Brain pericyte (primary cell): Measurements from ENCODE around the gene ASIC2.

Experiments
- DNase-seq: peaks from one replicate; pipeline ENCODE4 v3.0.0-alpha.2; 2012; ENCODE audit warnings: low read depth, low spot score

ASIC2 gene

DNA sequence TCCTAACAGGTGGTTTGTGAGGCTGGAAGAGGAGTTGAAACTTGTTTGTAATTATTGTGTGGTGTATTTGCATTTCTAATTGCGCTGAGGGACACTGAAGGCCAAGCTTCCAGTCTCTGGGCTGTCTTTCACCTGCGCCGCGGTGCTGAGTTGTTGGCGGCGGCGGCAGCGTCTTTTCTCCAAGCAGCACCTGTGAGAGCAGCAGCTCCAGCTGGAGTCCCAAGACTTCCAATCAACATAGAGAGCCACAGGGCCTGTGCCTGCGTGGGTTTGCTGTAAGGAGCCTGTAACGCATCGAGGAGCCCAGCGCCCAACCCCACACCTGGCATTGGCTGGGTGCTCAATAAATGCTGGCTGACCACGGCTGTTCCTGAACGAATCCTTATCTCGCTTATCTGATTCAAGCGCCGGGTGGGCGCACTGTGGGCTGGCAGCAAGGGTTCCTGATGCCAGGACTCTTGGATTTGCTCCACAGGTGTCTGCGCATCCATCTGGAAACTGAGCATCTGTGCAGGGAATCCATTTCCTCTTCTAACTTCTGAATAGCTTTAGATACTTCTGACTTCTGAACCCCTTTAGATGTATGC lies 138.1 kb downstream of the ASIC2 start:
- DNase-seq = no peak

DNA sequence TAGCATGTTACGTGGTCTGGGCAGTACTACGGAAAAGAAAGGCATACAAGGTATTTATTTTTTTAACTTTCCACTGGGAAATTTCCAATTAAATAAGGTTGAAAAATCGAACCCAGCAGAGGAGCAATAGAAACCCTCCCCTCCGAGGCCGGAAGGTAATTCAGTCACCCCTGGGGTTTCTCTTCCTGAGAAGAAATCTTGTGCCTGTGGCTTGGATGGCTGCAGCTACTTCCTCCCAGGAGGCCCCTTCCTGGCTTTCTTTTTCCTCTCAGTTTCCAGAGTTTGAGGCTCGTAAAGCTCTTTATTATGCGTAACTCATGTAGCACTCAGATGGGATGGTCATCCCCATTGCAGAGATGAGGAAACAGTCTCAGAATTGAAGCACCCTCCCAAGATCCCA lies 140.3 kb downstream of the ASIC2 start:
- no peak for DNase-seq

DNA sequence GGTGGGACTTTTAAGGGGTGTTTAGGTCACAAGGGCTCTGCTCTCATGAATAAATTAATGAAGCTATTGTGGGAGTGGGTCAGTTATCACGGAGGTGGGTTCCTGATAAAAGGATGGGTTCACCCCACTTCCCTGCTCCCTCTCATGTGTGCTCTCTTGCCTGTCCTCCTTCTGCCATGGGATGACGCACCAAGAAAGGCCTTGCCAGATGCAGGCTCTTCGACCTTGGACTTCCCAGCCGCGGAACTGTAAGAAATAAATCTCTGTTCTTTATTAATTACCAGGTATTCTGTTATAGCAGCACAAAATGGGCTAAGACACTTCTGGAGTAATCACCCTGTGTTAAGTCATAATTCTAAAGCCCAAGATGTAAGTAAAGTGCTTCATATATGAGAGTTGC lies 141.5 kb downstream of the ASIC2 start:
- no peak for DNase-seq

DNA sequence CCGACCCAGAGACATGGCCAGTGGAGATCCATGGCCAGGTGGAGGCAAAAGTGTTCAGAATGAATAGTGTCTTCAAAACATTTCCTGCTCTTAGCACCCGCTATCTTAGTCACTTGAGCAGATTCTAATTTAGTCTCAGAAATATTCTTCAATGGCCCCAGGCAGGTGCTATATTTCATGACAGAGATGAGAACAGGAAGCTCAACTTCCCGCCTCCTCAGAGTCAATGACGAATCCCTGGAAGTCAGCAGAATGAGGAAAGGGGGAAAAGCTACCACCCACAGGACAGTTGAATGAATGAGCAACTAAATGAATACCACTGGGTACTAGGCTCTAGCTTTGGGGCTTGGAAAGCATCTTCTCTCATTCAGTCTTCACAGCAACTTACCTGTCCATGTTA lies 147.2 kb downstream of the ASIC2 start:
- DNase-seq = no peak

DNA sequence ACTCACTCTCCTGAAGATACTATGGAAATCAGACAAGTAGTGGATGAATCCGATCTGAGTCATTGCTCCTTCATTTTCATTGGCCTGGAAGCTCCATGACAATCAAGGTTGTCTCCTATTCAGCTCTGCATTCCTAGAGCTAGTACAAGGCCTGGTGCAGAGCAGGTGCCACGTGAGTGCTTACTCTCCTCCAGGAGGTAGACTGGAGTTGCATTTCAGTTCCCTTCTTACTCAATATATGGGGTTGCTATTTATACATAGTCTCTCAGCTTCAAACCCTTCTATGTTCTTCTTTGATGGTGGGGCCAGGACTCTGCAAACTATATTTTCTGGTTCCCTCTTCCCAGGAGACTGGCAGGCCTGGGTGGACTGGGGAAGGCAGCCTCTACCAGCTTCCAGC lies 148.3 kb downstream of the ASIC2 start:
- DNase-seq = no peak

DNA sequence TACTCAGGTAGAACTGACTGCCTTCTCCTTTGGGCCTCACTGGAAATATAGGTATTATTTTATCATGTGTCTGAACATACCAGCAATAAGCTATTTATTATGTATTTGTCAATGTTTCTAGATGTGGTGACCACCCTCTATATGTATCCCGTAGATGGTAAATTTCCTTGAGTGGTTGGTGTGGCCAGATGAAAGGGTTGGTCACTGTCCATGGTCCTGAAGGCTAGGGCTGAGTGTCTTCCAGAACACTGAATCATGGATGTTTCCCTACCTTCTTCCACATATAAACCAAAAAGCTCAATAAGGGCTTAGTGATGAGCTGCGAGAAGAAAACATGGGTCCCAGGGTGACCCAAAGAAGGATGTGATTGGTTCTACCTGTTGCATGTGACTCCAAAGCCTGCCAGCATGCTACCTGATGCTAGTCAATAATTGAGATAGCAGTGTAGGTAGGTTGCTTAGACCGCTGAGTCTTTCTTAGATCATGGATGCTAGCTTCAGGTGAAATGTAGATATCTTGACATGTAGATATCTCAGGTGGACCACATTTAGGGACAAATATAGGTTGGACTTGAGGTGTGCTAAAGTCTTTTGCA lies 150.3 kb downstream of the ASIC2 start:
- DNase-seq = no peak

DNA sequence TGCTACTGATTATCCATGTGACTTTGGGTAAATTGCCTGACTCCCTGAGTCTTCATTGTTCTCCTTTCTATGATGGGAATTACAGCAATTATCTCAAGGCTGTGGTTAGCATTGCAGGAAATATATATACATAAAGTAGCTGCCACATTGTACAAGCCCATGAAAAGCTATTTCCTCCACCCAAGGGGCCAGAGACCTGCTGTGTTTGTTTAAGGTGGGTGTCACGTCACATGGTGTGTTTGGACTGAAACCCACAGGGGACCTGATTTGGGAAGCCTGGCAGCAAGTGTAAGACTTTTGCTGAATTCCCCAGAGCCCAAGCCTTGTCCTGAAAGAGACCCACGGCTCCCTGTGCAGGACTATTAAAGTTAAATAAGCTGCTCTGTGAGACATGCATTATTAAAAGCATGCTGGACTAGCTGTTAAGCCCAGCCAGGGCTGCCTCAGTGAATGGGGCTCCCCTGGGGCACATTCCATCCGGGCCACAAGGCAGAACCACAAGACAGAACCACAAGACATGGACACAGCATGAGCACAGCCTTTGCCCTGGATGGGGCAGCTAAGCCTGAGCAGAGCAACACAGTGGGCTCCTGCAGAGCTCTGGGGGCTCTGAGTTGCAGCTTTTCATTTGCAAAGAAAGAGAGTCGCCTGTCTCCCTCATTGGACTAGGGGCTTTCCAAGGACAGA lies 152.5 kb downstream of the ASIC2 start:
- no peak for DNase-seq

DNA sequence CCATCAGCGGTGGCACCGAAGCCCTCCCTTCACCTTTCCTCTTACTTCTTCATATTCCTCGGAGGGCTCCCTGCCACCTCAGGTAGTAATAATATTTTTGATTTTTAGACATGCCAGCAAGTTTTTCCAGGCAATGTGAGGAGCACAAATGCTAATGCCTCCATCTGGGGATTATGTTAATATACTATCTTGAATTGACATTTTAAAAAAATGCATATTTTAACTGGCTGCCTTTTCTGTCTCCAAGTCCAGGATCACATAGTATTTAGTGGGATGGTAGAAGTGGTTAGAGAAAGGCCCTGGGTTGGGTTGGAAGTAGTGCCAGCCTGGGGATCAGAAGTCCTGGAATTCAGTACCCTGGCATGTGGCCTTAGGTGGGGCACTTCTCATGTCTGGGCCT lies 154.5 kb downstream of the ASIC2 start:
- DNase-seq = no peak

DNA sequence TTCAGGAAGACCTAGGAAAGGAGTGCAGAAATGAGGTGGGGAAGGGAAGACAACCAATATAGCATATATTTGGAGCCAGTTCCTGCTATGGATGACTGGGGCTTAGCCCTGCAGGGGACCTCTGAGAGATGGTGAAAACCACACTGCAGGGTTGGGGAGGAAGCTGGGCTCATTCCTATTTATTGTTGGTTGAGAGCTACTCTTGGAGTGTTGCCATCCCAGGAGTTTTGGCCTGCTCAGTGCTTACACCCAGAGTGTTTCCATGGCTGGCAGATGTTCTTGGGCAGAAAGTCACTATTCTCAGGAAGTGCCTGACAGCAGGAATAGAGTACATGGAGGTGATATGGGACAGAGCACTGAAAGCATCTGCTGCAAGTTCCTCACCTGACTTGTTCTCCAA lies 155.7 kb downstream of the ASIC2 start:
- no peak for DNase-seq

DNA sequence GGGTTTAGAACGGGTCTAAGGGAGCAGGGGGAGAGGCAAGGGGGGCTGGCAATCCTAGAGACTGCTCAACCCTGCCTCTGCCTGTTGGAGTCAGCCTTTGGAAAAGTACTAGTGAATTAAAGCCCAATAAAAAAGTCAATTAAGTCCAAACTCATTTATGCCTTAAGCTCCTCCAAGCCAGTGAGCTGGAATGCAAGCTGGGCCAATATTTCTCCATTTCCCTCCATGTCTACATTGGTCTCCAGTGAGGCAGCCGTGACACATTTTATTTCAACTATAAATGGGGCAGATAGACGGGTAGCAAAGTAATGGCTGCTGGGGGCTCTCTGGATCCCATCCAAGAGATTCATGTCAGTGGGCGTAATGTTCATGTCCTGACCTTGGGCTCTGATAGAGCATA lies 157.4 kb downstream of the ASIC2 start:
- DNase-seq = no peak

DNA sequence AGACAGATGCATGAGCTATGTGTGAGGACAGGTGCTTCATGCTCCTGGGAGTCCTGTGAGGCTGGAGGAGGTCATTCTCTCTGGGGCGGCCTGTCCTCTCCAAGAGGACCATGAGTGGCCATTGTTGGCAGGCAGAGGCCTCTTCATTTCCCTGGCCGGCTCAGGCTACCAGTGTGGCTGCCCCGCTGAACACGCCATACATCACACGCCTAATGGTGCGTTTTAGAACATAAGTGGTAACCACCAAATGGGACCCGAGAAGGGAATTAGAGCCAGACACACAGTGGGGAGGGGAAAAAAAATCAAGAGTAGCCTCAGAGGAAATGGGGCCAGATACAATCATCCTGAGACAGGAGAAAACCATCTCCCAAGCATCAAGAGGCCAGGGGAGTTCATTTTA lies 161.5 kb downstream of the ASIC2 start:
- DNase-seq = no peak

DNA sequence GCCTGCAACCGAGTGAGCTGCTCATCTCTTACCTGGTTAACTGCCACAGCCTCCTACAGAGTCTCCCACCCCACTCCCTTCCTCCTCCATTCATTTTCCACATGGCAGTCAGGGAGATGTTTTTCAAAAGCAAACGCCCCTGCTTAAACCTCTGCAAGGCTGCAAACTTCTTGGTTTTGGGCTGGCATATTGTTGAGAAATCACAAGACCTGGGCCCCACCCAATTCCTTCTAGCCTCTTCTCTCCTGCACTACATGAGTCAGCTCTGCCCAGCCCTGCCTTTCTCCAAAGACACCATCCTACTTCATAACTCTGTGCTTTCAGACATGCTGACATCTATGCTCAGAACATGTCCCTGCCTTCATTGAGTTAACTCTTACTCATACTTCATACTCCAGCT lies 165.4 kb downstream of the ASIC2 start:
- DNase-seq = no peak

DNA sequence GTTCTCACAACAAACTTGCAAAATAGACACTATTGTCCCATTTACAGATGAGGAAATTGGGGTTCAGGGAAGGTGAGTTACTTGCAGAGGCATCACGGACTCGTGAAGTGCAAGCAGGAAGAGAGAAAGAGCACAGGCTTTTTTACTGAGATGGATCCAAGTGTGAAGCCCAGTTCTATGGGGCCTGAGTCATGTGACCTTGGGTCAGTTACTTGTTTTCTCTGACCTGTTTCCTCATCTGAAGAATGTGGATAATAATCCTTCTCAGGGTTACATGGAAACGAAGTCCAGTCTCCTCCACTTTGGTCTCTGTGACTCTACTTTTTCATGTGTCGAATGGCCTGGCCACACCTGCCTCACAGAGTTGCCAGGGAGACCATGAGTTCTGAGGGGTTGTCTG lies 167.0 kb downstream of the ASIC2 start:
- no peak for DNase-seq

DNA sequence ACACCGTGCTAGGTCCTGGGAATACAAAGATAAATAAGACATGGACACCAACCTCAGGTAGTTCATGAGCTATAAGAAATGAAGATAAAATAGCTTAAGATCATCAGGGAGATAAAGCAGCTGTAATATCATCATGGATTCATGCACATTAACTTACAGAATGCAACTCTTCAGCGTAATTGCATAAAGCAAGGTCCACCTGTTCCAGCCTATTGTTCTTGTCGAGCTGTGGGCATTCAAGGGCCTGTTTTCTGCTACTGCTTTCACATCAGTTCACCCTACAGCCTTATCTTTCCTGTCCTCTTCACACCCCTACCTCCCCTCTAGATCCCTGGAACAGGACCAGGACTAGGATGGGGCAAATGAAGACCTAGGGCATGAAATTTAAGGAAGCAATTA lies 167.5 kb downstream of the ASIC2 start:
- no peak for DNase-seq

DNA sequence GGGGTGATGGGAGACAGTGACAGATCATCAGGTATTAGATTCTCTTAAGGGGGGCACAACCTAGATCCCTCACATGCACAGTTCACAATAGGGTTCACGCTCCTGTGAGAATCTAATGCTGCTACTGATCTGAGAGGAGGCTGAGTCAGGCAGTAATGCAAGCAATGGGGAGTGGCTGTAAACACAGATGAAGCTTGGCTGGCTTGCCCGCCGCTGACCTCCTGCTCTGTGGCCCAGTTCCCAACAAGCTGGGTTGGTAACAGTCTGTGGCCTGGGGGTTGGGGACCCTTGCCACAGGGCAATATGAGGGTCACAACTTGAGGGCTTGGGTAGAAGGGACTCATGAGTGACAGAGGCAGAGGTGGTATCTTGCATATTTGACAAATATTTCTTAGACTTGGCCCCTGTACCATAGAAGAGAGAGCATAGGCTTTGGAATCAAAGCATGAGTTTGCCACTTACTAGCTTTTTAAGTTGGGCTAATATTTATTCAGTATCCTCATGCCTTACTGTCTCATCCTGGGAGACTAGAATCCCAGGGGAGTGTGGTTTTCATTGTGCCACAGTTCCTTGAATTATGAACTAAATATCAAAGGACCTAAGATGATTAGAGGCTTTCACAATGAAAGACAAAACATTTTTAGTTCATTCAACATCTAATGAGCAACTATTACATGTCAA lies 168.1 kb downstream of the ASIC2 start:
- no peak for DNase-seq

DNA sequence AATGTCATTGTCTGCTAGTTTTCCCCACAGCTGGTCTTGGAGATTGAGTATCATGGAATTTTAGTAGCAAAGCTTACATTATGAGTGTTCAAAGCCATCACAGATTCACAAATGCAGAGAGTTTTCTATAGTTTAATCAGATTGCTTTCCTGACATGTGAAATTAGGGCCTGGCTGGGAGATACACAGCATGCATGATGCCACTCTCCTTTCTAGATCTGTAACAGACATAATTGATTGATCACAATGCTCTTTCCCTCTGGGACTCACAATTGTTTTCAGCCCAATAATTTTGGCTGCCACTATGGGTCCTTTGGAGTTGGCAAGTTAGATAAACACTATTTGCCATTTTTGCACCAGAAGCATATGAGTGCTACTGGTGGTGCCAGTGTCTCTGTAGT lies 168.9 kb downstream of the ASIC2 start:
- no peak for DNase-seq

DNA sequence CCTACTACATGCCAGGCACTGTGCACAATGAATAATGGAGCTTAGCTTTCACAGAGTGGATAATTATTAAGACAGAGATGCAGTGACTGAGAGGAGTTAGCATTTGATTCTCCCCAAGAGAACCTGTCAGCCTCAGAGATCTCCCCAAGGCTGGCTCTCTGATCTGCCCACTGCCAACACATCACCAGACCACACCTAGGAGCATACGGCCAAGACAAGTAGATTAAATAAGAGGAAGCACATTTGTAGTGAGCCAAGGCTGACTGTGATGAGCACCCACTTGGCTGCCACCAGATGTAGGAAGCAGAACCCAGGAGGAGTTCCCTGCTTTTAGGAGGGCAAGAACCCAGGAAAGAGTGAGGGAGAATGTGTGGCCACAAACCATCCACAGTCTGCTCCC lies 171.3 kb downstream of the ASIC2 start:
- DNase-seq = no peak

DNA sequence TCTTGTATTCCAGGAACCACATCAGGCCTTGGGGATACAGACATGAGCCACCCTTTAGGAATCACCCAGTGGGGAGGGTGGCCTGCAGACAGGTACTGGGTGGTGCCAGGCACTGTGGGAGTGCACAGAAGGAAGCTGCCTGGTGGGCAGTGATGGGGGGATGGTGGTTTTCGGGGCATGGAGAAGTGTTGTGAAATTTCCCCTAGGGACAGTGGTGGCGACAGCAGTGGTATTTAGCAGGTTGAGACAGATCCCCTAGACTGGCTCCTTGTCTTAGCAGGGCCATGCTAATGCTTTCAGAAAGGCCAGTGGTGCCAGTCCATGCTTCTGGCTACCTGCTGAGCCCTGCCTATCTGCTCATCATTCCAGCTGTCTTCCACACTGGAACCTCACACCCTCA lies 171.8 kb downstream of the ASIC2 start:
- no peak for DNase-seq

DNA sequence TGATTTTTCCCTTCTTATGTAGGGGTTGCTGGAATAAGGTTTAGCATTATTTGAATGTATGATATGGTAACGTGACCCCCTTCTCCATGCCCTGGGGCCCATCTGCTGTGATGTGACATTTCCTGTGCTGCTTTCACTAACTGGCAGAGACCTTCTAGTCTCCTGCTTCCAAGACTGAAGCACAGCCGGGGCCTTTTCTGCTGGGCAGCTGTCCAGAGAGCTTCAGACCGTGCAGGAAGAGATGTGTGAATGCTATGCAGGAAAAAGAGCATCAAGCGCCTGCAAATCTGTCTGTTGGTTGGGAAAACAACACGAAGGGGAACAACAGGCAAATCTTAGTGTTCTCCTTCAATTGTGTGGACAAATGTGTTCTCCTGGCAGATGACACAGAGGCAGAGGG lies 173.0 kb downstream of the ASIC2 start:
- DNase-seq = no peak

DNA sequence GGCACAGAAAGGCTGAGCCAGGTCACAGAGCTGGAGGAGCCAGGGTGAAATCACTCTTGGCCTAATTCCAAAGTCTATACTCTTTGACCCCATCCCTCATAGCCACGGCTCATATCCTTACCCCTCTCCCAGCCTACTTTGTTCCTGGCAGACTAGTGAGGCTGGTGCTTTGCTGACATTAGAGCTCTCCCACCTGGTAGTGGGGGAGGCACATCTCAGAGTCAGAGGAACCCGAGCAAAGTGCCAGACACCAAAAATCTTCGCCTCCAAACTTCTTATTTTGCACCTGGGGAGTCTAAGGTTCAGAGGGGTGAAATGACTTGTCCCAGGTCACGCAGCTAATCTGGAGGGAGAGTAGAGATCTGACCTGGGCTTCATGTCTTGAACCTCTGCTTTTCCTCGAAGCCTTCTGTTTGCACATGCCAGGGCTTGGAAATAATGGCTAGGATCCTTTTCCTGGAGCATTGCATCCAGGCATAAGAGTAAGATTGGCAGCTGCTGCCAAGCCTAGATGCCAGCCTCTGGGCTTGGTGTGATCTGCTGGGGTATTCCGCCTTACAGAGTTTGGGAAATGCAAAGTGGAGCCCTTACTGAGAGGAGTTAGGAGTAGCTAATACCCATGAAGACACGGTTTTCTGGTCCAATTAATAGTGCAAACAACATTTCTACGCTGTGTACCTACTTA lies 174.6 kb downstream of the ASIC2 start:
- no peak for DNase-seq

DNA sequence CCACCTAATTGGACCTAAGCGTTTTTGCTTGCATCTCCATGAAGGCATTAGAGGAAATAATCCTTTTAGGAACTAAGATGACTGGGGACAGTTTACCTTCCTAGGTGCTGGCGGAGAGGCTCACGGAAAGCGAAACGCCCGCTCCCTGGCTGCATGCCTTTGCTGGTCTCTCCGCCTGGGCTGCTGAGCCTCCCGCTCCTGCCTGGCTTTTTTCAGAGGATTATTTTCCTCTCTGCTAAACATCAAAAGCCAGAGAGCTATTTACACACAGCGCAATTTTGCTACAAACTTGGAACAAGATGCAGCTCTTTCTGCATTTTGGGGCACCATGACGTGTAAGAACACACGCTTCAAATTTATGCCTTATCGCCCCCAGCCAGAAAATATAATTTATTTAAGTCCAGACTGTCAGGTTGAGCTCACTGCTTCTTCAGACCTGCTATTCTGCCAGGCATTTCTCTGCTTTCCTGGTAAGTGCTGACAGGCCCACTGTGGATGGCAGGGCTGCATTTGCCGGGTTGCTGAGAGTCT lies 177.0 kb downstream of the ASIC2 start:
- no peak for DNase-seq

DNA sequence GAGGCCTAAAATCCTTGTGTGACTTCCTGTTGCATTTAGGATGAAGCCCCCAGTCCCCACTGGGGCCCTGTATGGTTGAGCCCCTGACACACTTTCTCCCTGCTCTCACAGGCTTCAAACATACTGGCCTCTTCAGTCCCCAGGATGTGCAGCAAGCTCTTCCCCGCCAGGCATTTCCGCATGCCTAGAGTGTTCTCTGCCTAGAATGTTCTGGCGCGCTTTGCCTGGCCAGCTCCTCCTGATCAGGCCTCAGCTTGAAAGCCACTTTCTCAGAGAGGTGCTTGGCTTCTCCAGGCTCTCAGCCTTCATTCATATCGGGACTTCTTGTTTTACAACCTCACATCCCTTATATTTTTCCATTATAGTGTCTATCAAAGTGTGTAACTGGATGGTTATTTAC lies 177.7 kb downstream of the ASIC2 start:
- no peak for DNase-seq
